HG02870 (cell line): ENCODE measurements around the gene CRTC2.
A peak's percentile ranks its signal among the peaks of the same experiment; 100 is the strongest.
"Not testable (repeated sequence)": the region's sequence is repeated elsewhere in the genome, so short reads cannot be mapped to it uniquely, and the experiment has no call there.

Experiments
- ATAC-seq: cut with Tn5 transposase; IDR thresholded peaks from one replicate; pipeline ENCODE4 v1.9.1; 2021; ENCODE audit warnings: mild to moderate bottlenecking, moderate library complexity; ENCODE audit not compliant: unreplicated experiment

Gene CRTC2, protein sequence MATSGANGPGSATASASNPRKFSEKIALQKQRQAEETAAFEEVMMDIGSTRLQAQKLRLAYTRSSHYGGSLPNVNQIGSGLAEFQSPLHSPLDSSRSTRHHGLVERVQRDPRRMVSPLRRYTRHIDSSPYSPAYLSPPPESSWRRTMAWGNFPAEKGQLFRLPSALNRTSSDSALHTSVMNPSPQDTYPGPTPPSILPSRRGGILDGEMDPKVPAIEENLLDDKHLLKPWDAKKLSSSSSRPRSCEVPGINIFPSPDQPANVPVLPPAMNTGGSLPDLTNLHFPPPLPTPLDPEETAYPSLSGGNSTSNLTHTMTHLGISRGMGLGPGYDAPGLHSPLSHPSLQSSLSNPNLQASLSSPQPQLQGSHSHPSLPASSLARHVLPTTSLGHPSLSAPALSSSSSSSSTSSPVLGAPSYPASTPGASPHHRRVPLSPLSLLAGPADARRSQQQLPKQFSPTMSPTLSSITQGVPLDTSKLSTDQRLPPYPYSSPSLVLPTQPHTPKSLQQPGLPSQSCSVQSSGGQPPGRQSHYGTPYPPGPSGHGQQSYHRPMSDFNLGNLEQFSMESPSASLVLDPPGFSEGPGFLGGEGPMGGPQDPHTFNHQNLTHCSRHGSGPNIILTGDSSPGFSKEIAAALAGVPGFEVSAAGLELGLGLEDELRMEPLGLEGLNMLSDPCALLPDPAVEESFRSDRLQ

DNA sequence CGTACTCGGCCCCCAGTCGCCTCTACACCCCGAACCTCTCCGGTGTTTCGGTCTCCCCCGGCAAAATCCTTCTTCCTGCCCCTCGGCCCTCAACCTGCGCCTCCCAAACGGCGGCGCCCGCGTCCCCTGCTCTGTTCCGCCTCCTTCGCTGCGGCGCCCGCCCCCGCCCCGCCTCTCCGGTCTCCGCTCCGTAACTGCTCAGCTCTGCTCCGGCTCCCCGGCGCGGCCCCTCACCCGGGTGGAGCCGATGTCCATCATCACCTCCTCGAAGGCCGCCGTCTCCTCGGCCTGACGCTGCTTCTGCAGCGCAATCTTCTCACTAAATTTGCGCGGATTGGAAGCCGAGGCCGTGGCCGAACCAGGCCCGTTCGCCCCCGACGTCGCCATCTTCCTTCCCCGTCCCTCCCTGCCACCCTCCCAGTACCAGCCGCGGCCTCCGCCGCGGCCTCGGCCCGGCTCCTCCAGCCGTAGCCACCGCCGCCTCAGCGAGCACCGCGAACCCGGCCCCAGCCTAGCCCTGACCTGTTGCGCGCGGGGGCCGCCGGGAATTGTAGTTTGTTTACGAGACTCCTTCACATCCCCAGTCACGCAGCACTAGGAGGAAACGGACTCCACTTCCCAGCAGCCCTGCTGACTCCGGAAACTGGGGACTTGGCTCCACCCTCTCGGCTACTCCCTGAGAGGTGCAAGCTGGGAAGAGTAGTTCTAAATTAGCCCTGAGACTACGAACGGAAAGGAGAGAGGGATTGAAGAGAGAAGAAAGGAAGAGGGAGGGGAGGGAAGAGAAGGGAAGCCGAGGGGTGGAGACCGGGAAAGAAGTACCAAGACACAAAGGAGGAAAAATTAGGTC lies at the start of gene CRTC2:
Gene CRTC2 (minus strand): TSS at position 502 of the 850 bp plus-strand sequence. CDS start 115 bp downstream, at position 387.
- peak; percentile 67 for ATAC-seq

DNA sequence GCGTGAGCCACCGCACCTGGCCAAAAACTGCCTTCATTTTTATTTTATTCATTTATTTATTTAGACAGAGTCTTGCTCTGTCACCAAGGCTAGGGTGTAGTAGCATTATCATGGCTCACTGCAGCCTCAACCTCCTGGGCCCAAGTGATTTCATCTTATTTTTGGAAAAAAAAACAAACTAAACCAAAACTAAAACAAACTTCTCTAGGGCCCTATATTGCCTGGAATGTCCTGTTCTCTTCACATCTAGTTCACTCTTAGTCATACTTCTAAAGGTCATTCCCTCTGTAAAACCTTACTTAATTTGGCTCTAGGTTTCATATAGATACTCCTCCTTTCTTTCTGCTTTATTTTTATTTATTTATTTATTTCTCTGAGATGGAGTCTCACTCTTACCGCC lies 47.7 kb upstream of the CRTC2 start:
- no peak for ATAC-seq

DNA sequence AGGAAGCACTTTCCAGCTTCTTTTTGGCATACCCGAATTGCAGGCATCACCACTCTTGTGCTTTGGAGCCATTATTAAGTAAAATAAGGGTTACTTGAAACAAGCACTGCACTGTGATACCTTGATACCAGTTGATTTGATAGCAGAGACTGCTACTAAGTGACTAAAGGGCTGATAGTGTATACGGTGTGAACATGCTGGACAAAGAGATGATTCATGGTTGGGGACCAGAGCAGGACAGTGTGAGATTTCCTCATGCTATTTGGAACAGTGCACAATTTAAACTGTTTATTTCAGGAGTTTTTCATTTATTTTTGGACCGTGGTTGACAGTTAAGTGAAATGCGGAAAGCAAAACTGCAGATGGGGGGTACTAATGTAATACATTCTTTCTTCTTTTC lies 42.0 kb upstream of the CRTC2 start:
- ATAC-seq: no peak

DNA sequence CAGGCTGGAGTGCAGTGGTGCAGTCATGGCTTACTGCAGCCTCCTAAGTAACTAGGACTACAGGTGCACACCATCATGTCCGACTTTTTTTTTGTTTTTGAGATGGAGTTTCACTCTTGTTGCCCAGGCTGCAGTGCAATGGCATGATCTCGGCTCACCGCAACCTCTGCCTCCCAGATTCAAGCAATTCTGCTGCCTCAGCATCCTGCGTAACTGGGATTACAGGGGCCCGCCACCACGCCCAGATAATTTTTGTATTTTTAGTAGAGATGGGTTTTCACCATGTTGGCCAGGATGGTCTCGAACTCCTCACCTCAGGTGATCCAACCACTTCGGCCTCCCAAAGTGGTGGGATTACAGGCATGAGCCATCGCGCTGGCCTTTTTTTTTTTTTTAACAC lies 38.5 kb upstream of the CRTC2 start:
- ATAC-seq: not testable (repeated sequence)

DNA sequence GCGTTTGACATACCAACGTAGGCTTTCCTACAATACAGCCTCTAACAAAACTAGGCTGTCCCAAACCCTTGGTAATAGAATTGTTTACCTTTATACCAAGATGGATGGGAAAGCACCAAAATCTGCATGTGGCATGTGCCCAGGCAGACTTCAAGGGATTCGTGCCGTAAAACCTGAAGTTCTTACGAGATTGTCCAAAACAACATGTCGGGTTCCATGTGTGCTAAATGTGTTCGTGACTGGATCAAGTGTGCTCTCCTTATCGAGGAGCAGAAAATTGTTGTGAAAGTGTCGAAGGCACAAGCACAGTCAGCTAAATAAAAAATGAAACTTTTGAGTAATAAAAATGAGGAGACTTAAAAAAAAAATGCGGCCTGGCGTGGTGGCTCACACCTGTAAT lies 37.2 kb upstream of the CRTC2 start:
- ATAC-seq: no peak

DNA sequence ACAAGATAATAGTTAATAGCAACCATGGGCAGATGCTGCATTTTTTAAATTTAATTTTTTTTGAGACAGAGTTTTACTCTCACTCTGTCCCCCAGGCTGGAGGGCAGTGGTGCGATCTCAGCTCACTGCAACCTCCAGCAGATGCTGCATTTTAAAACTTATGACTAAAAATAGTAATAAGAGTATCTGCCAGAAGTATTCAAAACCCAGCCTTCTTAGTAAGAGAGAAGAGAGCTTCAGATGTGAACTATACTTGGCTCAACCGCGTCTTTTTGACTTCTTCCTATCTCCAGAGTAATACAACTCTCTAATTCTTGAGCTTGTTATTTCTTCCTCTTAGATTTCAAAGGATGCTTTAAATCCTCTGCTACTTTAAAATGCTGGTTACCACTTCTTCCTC lies 36.8 kb upstream of the CRTC2 start:
- ATAC-seq: no peak

DNA sequence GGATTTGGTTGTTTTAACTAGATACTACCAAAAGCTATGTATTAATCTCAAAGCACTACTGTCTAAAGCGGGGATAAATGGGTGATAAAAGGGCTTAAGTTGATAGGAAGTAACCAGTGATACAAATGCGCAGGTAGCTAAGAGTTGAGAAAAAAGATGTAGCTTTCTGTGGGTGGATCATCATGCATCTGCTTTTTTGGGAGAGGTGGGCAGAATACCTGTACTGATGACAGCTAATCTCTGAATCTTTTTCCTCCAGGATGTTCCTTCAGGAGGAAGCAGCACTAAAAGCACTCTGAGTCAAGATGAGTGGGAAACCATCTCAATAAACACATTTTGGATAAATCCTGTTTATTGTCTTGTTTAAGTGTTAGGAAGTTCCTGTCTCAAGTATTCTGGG lies 33.4 kb upstream of the CRTC2 start:
- no peak for ATAC-seq

DNA sequence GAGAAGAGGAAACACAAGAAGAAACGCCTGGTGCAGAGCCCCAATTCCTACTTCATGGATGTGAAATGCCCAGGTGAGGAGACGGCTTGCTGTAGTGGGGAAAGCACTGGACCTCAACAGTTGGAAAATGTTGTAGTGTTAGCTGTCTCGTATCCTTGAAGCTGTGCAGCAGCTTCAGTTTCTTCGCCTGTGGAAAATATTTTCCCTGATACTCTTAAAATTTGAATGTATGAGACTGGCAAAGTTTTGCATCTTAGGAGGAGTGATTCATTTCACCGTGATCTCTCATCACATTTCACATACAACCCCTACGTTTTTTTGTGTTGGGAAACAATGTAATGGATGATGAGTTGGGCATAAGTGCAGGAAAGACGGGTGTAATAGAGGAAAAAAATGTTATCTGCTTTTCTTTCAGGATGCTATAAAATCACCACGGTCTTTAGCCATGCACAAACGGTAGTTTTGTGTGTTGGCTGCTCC lies 32.8 kb upstream of the CRTC2 start:
- no peak for ATAC-seq

DNA sequence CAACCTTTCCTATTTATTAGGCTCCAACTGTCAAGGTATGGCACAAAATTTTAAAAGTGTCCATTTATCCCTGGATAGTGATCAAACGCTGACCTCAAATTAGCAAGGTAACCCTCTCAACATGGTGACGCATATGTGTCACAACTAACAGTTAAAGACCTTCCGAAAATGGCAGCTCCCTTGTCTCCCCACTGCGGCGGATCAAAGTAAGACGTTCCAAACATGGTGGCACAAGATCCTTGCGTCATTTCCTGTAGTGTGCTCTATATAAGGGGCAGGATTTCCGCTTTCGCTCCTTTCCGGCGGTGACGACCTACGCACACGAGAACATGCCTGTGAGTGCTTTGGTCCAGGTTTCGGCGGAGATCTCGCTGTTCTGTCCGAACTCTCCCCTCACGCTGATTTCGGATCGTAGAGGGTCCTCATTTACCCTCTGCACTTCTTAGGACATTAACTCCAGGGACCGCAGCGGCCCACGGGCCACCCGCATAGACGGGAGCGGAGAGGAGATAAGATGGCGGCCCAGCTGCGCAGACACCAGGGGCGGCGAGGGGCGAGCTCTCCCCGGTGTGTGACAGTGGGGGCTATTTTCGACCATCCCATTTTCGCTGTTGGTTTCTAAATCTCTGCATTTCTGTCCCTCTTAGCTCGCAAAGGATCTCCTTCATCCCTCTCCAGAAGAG lies 32.2 kb upstream of the CRTC2 start, which contains the start of gene RPS27:
Gene RPS27 (plus strand): TSS at position 295 of the 683 bp plus-strand sequence. CDS start 35 bp downstream, at position 330.
- peak; percentile 77 for ATAC-seq

DNA sequence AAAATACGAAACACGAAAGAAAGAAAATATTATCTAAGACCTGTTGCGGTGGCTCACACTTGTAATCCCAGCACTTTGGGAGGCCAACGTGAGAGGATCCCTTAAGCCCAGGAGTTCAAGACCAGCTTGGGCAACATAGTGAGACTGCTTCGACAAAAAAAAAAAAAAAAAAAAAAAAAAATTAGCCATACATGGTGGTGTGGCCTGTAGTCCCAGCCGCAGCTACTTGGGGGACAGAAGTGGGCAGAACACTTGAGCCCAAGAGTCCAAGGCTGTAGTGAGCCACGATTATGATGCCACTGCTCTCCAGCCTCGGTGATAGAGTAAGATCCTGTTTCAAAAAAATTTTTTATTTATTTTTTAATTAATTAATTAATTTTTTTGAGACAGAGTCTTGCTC lies 29.2 kb upstream of the CRTC2 start:
- no peak for ATAC-seq

DNA sequence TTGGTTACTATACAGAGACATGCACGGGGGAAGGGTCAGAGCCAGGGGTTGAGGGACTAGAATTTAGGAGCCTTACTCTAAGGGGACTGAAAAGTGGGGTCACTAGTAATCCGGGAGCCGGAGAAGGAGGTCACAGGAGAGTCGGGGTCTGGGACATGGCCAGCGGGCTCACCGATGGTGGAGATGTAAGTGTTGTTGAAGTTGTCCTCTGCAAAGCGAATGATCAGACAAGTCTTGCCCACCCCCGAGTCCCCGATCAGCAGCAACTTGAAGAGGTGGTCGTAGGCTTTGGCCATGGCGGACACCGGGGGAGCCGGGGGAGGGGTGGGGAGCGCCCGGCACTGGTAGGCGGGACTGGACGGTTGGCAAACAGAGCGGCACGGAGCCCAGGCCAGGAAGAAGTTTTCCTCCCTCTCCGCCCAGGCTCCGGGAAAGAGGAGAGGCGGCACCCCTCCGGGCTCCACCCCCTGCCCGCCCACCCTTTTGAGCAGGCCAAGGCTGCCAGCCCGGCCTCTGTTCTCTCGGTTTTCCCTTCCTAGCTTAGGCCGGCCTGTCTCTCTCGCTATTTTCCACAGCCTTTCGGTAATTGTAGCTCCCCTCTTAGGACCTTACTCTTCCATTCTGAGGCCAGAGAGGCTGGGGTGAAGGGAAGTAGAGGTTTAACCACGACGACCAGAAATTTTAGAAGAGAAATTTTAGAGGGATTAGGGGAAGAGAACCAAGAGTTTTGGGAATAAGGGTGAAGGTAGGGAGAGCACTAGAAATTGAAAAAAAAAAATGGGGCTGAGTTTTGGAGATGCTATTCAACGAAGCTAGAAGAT lies 27.7 kb upstream of the CRTC2 start, which contains the start of gene RAB13:
Gene RAB13 (minus strand): TSS at position 399 of the 821 bp plus-strand sequence. CDS start 103 bp downstream, at position 296.
- no peak for ATAC-seq

DNA sequence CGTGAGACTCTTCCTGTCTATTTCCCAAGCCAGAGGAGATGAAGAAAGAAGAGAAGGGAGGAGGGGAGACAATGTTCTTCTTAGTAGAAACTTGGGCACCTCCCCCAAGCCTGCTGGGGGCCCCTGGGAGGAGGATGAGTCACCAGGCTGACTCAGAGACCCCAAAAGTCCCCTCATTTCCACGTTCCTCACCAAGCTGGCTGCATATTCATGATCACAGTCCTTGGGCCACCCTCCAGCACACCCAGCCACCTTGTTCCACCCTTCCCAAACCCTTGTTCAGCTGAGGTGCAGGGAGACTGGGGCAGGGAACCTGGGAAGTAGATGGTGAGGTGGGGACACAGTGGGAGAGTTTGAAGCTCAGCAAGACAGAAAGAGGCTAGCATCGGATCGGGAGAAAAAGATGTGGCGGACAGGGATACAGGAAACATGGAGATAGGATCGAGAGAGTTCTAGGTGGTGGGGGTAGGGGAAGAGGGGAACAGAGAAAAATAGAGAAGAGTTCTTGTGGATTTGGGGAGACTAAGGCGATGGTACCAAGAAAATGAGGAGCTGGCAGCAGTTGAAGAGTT lies 27.0 kb upstream of the CRTC2 start:
- no peak for ATAC-seq

DNA sequence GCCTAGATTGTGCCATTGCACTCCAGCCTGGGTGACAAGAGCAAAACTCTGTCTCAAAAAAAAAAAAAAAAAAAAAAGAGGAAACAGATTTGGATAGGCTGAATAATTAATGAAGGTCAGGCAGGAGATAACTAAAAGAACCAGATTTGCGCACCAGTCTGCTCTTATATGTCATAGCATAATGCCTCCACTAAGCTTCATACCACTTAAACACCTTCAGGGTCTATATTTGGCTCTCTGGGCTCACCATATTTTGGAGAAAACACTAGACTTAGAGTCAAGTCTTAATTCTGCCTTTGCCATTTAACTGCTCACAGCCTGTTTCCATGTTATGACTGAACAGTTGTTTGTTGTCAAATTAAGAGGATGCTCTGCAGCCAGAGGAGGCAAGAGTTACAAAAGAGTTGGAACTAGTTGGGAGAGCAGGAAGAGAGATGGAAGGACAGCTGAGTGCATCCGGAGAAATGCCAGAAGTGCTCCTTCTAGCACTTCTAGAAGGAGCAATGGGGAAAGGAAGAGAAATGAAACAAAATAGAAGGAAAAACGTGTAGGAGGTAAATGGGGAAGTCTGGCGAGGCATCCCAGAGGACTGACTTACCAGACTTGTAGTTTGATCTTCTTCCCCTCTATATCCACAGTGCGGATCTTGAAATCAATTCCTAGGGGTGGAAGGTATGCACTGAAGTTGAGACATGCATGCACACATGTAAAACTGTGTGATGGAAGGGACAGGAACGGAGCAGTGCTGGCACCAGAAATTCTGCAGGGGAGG lies 25.9 kb upstream of the CRTC2 start:
- no peak for ATAC-seq

DNA sequence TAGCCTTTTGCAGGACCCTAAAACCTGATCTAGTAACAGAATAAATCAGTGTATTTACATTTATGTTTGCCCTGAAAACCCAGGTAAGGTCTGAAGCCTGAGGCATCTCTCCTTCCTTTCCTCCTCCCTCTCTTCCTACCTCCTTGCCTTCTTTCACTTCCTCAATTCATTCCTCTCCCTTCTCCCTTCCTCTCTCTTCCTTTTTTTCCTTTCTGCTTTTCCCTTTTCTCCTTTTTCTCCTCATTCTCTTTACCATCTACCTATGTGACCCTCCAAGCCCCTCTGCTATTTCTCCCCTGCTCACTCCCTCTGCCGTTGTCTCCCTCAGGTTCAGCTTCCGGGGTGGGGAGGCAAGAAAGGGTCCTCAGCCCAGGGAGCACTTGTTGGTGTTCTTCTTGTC lies 23.3 kb upstream of the CRTC2 start:
- ATAC-seq: not testable (repeated sequence)

DNA sequence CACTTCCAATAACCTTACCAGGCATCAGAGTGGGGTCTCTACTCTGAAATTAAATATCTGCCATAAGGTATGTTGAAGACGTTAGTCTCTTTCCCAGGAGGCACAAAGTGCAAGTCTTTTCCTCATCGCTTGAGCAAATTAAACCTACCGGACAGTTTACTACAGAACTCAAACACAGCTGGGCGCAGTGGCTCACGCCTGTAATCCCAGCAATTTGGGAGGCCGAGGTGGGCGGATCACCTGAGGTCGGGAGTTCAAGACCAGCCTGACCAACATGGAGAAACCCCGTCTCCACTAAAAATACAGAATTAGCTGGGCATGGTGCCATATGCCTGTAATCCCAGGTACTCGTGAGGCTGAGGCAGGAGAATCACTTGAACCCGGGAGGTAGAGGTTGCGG lies 20.7 kb upstream of the CRTC2 start:
- ATAC-seq: not testable (repeated sequence)

DNA sequence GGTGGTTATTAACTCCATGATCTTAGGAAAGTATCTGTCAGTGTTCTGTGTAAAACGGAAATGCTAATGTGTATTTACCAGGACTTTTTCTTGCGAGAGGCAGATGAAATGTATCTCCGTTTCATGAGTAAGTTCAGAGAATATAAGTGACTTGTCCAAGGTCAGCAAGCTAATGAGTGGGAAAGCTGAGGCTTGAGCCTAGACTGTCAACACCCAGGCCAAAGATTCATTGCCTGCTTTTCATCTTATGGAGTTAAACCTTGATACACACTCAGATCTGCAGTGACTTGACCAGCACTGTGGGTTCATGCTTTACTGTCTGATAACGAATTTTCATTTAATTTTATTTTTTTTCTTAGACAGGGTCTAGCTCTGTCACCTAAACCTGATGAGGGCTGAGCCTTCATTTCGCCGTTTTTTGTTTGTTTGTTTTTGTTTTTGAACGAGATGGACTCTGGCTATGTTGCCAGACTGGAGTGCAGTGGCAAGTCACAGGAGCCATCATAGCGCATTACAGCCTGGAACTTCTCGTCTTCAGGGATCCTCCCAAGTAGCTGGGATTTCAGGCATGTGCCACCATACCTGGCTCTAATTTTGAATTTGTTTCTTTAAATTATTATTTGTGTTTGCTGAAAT lies 20.0 kb upstream of the CRTC2 start:
- ATAC-seq: no peak

DNA sequence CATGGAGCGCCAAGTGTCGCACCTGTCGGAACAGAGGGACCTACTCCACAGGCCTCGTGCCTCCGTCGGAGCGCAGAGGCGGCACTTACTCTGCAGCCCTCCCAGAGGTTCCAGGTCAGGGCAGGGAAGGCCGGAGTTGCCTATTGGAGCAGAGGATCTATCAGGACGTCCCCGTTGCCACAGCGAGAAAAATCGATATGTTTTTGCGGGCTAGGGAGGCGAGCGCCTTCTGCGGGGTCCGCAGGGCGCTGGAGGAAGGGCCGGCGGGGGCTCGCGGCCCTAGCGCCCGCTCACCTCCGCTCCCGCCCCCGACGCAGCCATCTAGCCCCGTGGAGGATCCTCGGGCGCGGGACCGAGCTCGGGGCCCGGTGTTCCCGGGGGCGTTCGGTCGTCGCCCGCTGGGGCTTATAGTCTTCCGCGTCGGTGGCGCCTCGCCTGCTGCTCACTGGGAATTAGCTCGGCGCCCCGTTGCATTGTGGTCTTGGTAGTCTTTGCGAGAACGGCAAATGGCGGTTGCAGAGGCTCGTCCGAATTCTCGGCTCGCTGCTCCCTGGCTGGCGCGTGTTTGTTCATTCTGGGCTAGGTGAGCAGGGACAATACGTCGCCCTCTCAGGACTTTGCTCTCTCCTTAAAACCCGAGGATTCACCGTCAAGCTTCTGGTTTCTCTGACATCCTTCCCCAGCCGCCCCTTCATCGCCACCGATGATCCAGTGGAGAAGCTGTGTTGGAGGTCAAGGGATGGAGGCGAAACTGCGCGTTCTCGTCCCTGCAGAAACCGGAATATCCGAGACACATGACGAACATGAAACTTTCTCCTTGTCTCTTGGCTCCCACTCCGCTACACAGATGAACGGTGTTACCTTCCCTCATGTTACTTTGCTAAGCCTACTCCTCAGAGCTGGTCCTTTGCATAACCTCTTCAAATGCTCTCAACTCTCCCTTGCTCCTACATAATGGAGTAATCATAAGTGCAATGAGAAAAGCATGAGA lies 19.1 kb upstream of the CRTC2 start, which contains the start of gene JTB:
Gene JTB (minus strand): TSS at position 425 of the 991 bp plus-strand sequence. CDS start 422 bp downstream, at position 3.
- ATAC-seq: peak; percentile 73
